ENCODE results near the gene YWHAH.

Gene YWHAH

GRCh38 chr22:31945443-31945855 is 1.1 kb downstream of the YWHAH start:
- in situ Hi-C loops (cut with HindIII; ENCODE audit: low sequenced_read_pairs) = no loop called here
- no peak for DNase-seq (ENCODE audit: low read depth)
- peak overlapping the region; percentile 90 for H3K4me3 ChIP-seq (ENCODE audit: low read depth, low read length)
- TF ChIP-seq CTCF (IDR thresholded peaks at IDR 0.05; ENCODE audit: low read depth, low read length, missing control alignments) = no peak

DNA sequence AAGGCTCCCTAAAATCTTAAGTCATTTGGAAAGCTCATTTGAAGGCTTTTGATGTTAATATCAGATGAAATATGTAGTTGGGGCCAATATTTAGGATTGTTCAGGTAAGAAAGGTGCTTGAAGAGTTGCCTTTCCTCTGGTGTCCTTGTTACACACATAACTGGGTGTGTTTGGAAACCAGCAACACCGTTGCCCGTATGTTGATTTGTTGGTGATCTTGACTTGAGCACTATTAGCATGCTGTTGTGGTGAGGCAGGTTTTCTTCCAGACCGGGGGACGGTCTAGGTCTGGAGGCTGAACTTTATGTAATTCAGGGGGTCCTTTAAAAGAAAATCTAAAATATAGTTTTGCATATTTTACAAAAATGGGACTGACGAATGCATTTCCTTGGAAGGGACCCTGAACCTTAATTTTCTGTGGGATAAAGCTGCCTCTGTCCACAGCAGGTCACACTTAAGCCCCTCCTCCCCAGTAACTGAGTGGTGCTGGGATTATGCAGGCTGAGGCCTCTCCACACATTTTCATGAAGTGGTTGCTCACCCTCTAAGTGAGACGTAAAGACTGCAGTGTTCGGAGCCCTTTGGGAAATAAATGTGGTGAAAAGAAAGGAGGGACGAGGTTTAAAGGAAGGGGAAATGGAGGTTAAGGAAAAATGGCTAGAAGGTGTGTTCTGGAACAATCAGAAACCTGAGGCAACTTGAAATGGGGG is 1.8 kb downstream of the YWHAH start:
- no peak for DNase-seq (ENCODE audit: low read depth)
- H3K4me3 ChIP-seq (ENCODE audit: low read depth, low read length) = peak overlapping the region; percentile 90
- in situ Hi-C loops (cut with HindIII; ENCODE audit: low sequenced_read_pairs) = no loop called here
- no peak for TF ChIP-seq CTCF (IDR thresholded peaks at IDR 0.05; ENCODE audit: low read depth, low read length, missing control alignments)

GRCh38 chr22:31947296-31947695 is 3.0 kb downstream of the YWHAH start:
- peak; percentile 51 for TF ChIP-seq CTCF (IDR thresholded peaks at IDR 0.05; ENCODE audit: low read depth, low read length, missing control alignments)
- DNase-seq (ENCODE audit: low read depth) = no peak
- in situ Hi-C loops (cut with HindIII; ENCODE audit: low sequenced_read_pairs) = no loop called here
- no peak overlapping the region for H3K4me3 ChIP-seq (ENCODE audit: low read depth, low read length)

DNA sequence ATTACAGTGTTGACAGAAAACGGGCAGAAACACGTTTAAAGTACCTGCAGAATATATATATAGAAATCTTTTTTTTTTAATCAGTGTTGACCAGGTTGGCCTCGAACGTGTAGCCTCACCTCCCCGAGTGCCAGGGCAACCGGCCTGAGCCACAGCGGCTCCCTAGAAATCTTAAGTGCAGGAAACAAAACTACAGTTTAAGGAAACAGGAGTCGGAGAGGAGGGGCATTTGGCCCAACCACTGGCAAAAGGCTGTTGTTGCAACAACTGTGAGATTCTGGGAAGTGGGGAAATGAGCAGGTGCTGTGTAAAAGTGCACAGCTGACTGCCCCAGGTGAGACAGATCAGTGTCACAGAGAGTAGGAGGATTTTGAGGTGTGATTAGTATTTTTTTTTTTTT is 3.7 kb downstream of the YWHAH start:
- DNase-seq (ENCODE audit: low read depth) = no peak
- TF ChIP-seq CTCF (IDR thresholded peaks at IDR 0.05; ENCODE audit: low read depth, low read length, missing control alignments) = no peak
- in situ Hi-C loops (cut with HindIII; ENCODE audit: low sequenced_read_pairs) = no loop called here
- H3K4me3 ChIP-seq (ENCODE audit: low read depth, low read length) = no peak overlapping the region

DNA sequence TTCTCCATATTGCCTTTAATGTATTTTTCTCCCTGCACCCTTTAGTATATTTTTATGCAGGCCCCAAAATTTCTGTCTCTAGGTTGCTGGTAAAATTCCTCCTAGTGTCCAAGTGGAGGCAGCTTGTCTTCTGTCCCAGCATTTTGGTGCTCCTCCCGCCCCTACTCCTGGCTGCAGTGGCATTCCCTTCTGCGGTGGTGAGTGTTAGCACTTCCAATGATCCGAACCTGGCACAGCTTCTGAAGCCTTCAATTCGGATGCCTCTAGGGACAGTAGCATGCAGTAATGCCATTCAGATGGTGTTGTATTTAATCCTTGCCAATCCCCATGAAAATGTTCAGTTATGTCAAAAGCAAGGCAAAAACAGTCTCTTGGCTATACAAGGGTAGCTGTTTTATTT is 5.9 kb downstream of the YWHAH start:
- TF ChIP-seq CTCF (IDR thresholded peaks at IDR 0.05; ENCODE audit: low read depth, low read length, missing control alignments) = no peak
- in situ Hi-C loops (cut with HindIII; ENCODE audit: low sequenced_read_pairs) = loop anchor here (25.0 kb wide), 1 partner anchor 238 kb away; no protein-coding TSS in a partner anchor
- H3K4me3 ChIP-seq (ENCODE audit: low read depth, low read length) = no peak overlapping the region
- no peak for DNase-seq (ENCODE audit: low read depth)

- DNase-seq (ENCODE audit: low read depth) = no peak
- H3K4me3 ChIP-seq (ENCODE audit: low read depth, low read length) = no peak overlapping the region
- no peak for TF ChIP-seq CTCF (IDR thresholded peaks at IDR 0.05; ENCODE audit: low read depth, low read length, missing control alignments)
- in situ Hi-C loops (cut with HindIII; ENCODE audit: low sequenced_read_pairs) = loop anchor here (25.0 kb wide), 1 partner anchor 239 kb away; no protein-coding TSS in a partner anchor
These were observed 7.1 kb downstream of the YWHAH start for GRCh38 chr22:31951194-31952093.

Data from astrocyte of the cerebellum (primary cell).